Naive thymus-derived CD8-positive, alpha-beta T cell (primary cell): Measurements from ENCODE around the gene GAL3ST3. TPM values are rescaled to one million over a fixed set of nuclear protein-coding genes. Genes with fewer than 3 reads are reported as not detected.

ENCODE experiments used
- ATAC-seq, 2 donors: fragments of 150-1000 bp; cut with Tn5 transposase in 1 of 2; sonication (Bioruptor Pico), chemical (Tn5 transposase) in 1 of 2; 1 replicate in 1 of 2; 2 replicates in 1 of 2; pipeline ENCODE4 v1.10.0; 2021; ENCODE audit warnings: mild to moderate bottlenecking in 2 of 2, moderate library complexity in 2 of 2
- POLR2A ChIA-PET: fragments of 350-600 bp; sonication (Branson Sonifier 250); formaldehyde crosslinking; loops from one replicate; lab custom pipeline; 2021; ENCODE audit warnings: antibody characterized with exemption; lab: Charles Lee
- DNase-seq, 10 donors: peaks; one replicate each; pipeline versions ENCODE4 v3.0.0 to v3.0.0-alpha.2; 2020 to 2022
- H3K27ac Mint-ChIP-seq, 10 donors: one replicate each; pipeline ENCODE4 v1.8.0; 2020 to 2022; ENCODE audit warnings: mild to moderate bottlenecking in 10 of 10, mixed read lengths in 10 of 10, moderate library complexity in 4 of 10, inconsistent platforms in 1 of 10
- H3K27me3 Mint-ChIP-seq, 5 donors: one replicate each; pipeline ENCODE4 v1.8.0; 2021 to 2022; ENCODE audit warnings: mixed read lengths in 5 of 5
- H3K36me3 Mint-ChIP-seq, 3 donors: one replicate each; pipeline ENCODE4 v1.8.0; 2020 to 2022; ENCODE audit warnings: mixed read lengths in 3 of 3, mild to moderate bottlenecking in 2 of 3, inconsistent platforms in 1 of 3
- H3K4me1 Mint-ChIP-seq, 4 donors: one replicate each; pipeline ENCODE4 v1.8.0; 2021 to 2022; ENCODE audit warnings: mixed read lengths in 4 of 4
- H3K4me3 Mint-ChIP-seq, 10 donors: one replicate each; pipeline ENCODE4 v1.8.0; 2020 to 2022; ENCODE audit warnings: mild to moderate bottlenecking in 10 of 10, mixed read lengths in 10 of 10, moderate library complexity in 6 of 10, inconsistent platforms in 1 of 10
- H3K9me3 Mint-ChIP-seq, 9 donors: one replicate each; pipeline ENCODE4 v1.8.0; 2020 to 2022; ENCODE audit warnings: mixed read lengths in 9 of 9, mild to moderate bottlenecking in 3 of 9, inconsistent platforms in 1 of 9, moderate library complexity in 1 of 9
- polyA plus RNA-seq, 3 donors: library from polyadenylated mRNA; unstranded; fragments of 300-500 nt; fragmentation: Illumina TruSeq; gene quantifications; one replicate each; pipeline ENCODE4 v1.2.3, GENCODE V29; 2021
- total RNA-seq, 8 experiments: library from RNA in 2 of 8; stranded (reverse) in 2 of 8; gene quantifications; one replicate each; pipeline ENCODE4 v1.2.3 and lab custom pipeline; 2021 to 2026

Gene GAL3ST3
- total and polyA plus RNA-seq, 5 experiments from 2014 or later, result 0.27 TPM; not detected in 4

DNA sequence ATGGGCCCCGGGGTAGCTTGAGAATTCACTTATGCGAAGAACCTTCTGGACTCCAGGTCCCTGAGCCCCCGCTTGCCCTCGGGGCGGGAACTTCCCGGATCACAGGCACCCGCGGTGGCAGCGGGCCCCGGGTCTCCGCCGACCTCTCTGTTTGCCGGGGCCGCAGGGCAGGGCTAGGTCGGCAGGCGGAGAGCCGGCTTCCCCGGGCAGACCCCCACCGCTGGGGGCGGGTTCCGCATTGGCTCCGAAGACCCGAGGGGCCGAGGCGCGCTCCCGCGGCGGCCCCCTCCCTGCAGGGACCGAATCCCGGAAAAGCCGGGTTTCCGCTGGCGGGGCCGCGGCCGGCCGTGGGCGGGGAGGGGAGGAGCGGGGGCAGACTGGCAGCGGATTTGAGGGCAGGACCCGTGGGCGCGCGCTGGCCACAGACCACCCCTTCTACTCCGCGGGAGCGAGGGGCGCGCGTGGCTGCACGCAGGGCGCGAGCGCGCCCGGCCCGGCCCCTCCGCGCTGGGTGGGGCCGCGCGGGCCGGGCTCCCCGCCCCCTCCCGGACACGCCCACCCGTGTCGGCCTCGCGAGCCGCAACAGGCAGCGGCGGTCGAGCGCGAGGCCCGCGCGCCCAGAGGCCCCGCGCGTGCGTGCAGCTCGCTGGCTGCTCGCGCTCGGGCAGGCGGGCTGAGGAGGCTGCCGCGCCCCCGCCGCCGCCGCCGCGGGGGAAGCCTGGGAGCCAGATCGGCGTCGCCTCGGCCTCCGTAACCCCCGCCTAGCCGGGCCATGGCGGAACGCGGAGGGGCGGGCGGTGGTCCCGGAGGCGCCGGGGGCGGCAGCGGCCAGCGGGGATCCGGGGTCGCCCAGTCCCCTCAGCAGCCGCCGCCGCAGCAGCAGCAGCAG, 21.0 kb upstream of the GAL3ST3 start, which contains the start of gene PACS1:
PACS1 (plus strand) TSS at position 558 of the 889 bp plus-strand sequence; CDS start at position 773, 215 bp downstream.
- no peaks in the 10 kb centered on the region for H3K9me3 Mint-ChIP-seq
- DNase-seq (peak; percentile 71 to 91 (median 81)), ATAC-seq (peak; percentile 70 to 71)
- no peaks in the 10 kb centered on the region for H3K27me3 Mint-ChIP-seq
- H3K36me3 Mint-ChIP-seq, result peaks cover 12 to 60% (median 14%) of the 10 kb centered on the region in 3 donors
- H3K4me1 Mint-ChIP-seq, result peaks cover 35 to 74% (median 63%) of the 10 kb centered on the region in 4 donors
- peak within 1 kb of the TSS; percentile 91 to 99 (median 98) for H3K27ac Mint-ChIP-seq
- H3K4me3 Mint-ChIP-seq, result peak within 1 kb of the TSS; percentile 92 to 99 (median 97)
- POLR2A ChIA-PET, result interaction anchor here (0.6 to 7.4 kb wide), 14 partner anchors 12 to 772 kb away, joined by 3 to 146 read pairs (median 8); partner anchors contain the start of genes CCDC85B and SF3B2

DNA sequence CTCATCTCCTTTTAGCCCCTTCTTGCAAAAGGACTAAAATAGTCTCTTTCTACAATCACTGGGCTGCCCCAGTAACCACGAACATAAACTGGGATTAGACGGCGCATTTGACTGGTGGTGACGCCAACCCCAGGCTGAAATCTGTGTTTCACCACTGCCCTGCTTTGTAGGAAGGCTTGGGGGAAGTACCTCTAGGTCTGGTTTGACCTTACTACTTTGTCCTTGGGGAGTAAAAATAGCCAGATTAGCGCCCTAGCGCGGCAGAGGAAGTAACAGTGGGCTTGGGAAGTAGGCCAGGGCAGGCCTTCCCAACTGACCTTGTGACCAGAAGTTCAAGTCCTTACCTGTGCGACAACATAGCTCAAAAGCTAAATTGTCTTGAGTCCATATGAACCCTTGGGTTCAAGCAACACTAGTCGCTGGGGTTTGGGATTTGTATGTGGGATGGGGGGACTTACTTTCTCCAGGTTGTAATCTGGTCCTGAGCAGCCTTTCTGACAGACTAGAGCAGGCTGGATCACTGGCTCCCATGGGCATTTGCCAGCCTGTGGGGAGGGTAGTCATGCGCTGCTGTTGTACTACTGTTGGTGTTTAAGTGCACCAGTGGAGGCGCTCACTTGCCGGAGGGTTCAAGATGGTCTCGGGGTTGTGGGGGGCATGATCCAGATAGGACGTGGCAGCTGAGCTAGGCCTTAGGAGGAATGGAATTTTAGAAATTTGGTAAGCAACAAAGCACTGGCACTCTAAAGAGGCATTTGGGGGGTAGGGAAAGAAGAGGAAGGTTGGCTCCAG, 20.2 kb upstream of the GAL3ST3 start:
- ATAC-seq, result peak; percentile 19 to 36
- peak in 7 of 10 donors; percentile 30 to 59 (median 38) for DNase-seq
- POLR2A ChIA-PET, result interaction anchor here (0.6 to 7.4 kb wide), 15 partner anchors 12 to 773 kb away, joined by 3 to 146 read pairs (median 9); partner anchors contain the start of genes CCDC85B and SF3B2
- peak overlapping the region; percentile 87 to 99 (median 96) for H3K27ac Mint-ChIP-seq
- no peaks in the 10 kb centered on the region for H3K27me3 Mint-ChIP-seq
- no peaks in the 10 kb centered on the region for H3K9me3 Mint-ChIP-seq
- H3K4me3 Mint-ChIP-seq, result peak overlapping the region; percentile 78 to 97 (median 88)
- peaks cover 34 to 71% (median 58%) of the 10 kb centered on the region in 4 donors for H3K4me1 Mint-ChIP-seq
- H3K36me3 Mint-ChIP-seq, result peaks cover 13 to 62% (median 14%) of the 10 kb centered on the region in 3 donors

DNA sequence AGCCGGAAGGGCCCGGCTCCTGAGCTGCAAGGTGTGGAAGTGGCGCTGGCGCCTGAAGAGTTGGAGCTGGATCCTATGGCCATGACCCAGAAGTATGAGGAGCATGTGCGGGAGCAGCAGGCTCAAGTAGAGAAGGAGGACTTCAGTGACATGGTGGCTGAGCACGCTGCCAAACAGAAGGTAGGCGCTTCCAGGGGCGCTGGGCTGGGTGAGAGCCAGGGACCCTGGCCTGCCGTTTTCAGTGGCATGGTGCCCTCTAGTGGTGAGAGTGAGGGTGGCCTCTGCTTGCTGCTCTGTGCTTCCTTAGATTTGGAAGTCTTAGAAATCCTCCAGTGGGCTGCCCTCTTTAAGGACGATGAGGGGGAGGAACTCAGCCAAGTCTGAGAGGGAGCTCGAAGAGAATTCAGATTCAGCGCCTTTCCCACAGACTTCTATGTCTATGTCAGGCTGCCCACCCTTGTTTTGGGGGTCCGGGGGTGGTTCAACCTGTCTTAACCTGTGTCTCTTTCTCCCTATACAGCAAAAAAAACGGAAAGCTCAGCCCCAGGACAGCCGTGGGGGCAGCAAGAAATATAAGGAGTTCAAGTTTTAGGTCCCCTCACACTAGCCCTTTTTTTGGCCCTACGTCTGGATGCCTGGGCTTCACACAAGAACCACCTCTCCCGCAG, 19.3 kb upstream of the GAL3ST3 start:
- POLR2A ChIA-PET, result interaction anchor here (0.7 to 7.4 kb wide), 10 partner anchors 11 to 159 kb away, joined by 3 to 146 read pairs (median 10); partner anchors contain the start of gene SF3B2
- no peaks in the 10 kb centered on the region for H3K27me3 Mint-ChIP-seq
- DNase-seq (peak; percentile 64 to 87 (median 77)), ATAC-seq (peak; percentile 31 to 39)
- H3K4me3 Mint-ChIP-seq, result peak overlapping the region; percentile 18 to 97 (median 80)
- peaks cover 17 to 67% (median 20%) of the 10 kb centered on the region in 3 donors for H3K36me3 Mint-ChIP-seq
- peaks cover 37 to 65% (median 56%) of the 10 kb centered on the region in 4 donors for H3K4me1 Mint-ChIP-seq
- H3K9me3 Mint-ChIP-seq, result peaks cover 0 to 3% (median 0%) of the 10 kb centered on the region in 9 donors
- H3K27ac Mint-ChIP-seq, result peak overlapping the region; percentile 84 to 99 (median 96)

DNA sequence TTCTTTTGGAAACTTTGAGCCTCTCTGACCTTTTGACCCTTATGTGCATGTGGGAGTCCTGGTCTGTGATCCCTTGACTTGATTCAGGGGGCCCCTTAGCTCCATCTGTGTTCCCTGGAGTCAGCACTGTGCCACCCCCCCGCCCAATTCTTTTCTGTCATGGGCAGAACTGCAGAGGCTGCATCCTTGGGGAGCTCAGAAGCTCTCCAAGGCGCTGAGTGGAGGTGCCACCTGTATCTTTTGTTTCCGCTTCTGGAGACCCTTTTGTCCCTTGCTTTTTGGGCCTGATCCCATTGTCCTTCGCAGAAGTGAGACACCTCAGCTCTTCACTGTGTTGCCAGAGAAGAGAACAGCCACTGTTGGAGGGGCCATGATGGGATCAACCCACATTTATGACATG, 18.7 kb upstream of the GAL3ST3 start:
- POLR2A ChIA-PET, result interaction anchor here (1.1 to 7.4 kb wide), 8 partner anchors 10 to 160 kb away, joined by 3 to 146 read pairs (median 18); partner anchors contain the start of gene SF3B2
- peak overlapping the region; percentile 8 to 99 (median 94) for H3K27ac Mint-ChIP-seq
- ATAC-seq (no peak), DNase-seq (no peak)
- peaks cover 0 to 3% (median 0%) of the 10 kb centered on the region in 9 donors for H3K9me3 Mint-ChIP-seq
- H3K4me1 Mint-ChIP-seq, result peaks cover 35 to 61% (median 55%) of the 10 kb centered on the region in 4 donors
- H3K27me3 Mint-ChIP-seq, result no peaks in the 10 kb centered on the region
- H3K36me3 Mint-ChIP-seq, result peaks cover 21 to 68% (median 27%) of the 10 kb centered on the region in 3 donors
- no peak overlapping the region for H3K4me3 Mint-ChIP-seq

GRCh38 chr11:66066751-66067150, 17.8 kb upstream of the GAL3ST3 start:
- Mint-ChIP-seq H3K27ac (peak overlapping the region in 9 of 10 donors; percentile 30 to 99 (median 76)), H3K4me1 (peaks cover 29 to 54% (median 48%) of the 10 kb centered on the region in 4 donors), H3K4me3 (no peak overlapping the region), H3K9me3 (peaks cover 0 to 3% (median 0%) of the 10 kb centered on the region in 9 donors), H3K36me3 (peaks cover 21 to 68% (median 28%) of the 10 kb centered on the region in 3 donors), H3K27me3 (no peaks in the 10 kb centered on the region)
- DNase-seq (no peak), ATAC-seq (no peak)
- POLR2A ChIA-PET, result interaction anchor here (2.3 to 7.3 kb wide), 3 partner anchors 15 to 66 kb away, joined by 9 to 146 read pairs (median 42); no protein-coding TSS in a partner anchor

DNA sequence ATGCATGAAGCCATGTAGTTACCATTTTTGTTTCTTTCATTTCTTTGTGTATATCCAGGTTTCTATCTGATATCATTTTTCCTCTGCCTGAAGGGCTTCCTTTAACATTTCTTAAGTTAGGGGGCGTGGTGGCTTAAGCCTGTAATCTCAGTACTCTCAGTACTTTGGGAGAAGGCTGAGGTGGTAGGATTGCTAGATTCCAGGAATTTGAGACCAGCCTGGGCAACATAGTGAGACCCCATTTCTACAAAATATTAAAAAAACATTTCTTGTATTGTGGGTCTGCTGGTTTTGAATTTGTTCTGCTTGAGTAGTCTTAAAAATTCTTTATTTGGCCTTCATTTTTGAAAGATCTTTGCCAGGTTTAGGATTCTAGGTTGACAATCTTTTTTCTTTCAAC, 15.6 kb upstream of the GAL3ST3 start:
- H3K4me3 Mint-ChIP-seq, result no peak overlapping the region
- no peaks in the 10 kb centered on the region for H3K27me3 Mint-ChIP-seq
- ATAC-seq, result no peak
- no peak for DNase-seq
- H3K27ac Mint-ChIP-seq, result peak overlapping the region in 5 of 10 donors; percentile 15 to 73 (median 52)
- peaks cover 24 to 89% (median 34%) of the 10 kb centered on the region in 3 donors for H3K36me3 Mint-ChIP-seq
- peaks cover 27 to 57% (median 50%) of the 10 kb centered on the region in 4 donors for H3K4me1 Mint-ChIP-seq
- H3K9me3 Mint-ChIP-seq, result peaks cover 0 to 3% (median 0%) of the 10 kb centered on the region in 9 donors
- POLR2A ChIA-PET, result interaction anchor here (1.2 to 2.4 kb wide), 2 partner anchors 12 to 20 kb away, joined by 4 to 7 read pairs; partner anchors contain the start of gene SF3B2

DNA sequence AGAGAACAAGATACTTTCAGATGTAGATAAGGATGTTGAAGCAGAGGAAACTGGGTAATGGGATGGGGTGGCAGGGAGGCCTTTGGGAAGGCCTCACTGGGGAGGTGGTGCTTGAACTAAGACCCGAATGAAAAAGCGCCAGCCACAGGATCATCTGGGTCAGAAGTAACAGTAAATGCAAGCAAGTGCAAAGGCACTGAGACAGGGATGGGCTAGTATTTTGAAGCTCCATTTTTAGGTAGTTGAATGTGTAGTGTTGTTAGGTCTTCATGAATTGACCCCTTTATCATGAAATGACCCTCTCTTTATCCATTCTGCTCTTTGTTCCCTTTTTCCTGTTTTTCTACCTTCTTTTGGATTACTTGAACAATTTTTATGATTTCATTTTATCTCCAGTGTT, 14.9 kb upstream of the GAL3ST3 start:
- DNase-seq, result no peak
- H3K27me3 Mint-ChIP-seq, result no peaks in the 10 kb centered on the region
- peaks cover 23 to 53% (median 44%) of the 10 kb centered on the region in 4 donors for H3K4me1 Mint-ChIP-seq
- POLR2A ChIA-PET, result interaction anchor here (1.2 to 2.4 kb wide), 2 partner anchors 12 to 19 kb away, joined by 4 to 7 read pairs; partner anchors contain the start of gene SF3B2
- H3K27ac Mint-ChIP-seq, result peak overlapping the region in 8 of 10 donors; percentile 2 to 83 (median 40)
- ATAC-seq, result no peak
- no peak overlapping the region for H3K4me3 Mint-ChIP-seq
- peaks cover 0 to 3% (median 0%) of the 10 kb centered on the region in 9 donors for H3K9me3 Mint-ChIP-seq
- peaks cover 24 to 96% (median 36%) of the 10 kb centered on the region in 3 donors for H3K36me3 Mint-ChIP-seq

GRCh38 chr11:66062408-66062807, 13.4 kb upstream of the GAL3ST3 start:
- ATAC-seq (no peak), DNase-seq (no peak)
- Mint-ChIP-seq H3K36me3 (peaks cover 24 to 95% (median 42%) of the 10 kb centered on the region in 3 donors), H3K27me3 (no peaks in the 10 kb centered on the region), H3K9me3 (peaks cover 0 to 3% (median 0%) of the 10 kb centered on the region in 9 donors), H3K4me1 (peaks cover 19 to 44% (median 32%) of the 10 kb centered on the region in 4 donors), H3K4me3 (no peak overlapping the region), H3K27ac (peak overlapping the region in 1 of 10 donors; percentile 63)
- POLR2A ChIA-PET, result no interaction called here

GRCh38 chr11:66061268-66061667, 12.3 kb upstream of the GAL3ST3 start:
- DNase-seq, result no peak
- POLR2A ChIA-PET, result interaction anchor here (1.3 kb wide), 1 partner anchor 9 kb away, joined by 3 read pairs; the partner anchor contains the start of gene SF3B2
- H3K27me3 Mint-ChIP-seq, result no peaks in the 10 kb centered on the region
- peaks cover 13 to 35% (median 23%) of the 10 kb centered on the region in 4 donors for H3K4me1 Mint-ChIP-seq
- peak overlapping the region in 9 of 10 donors; percentile 4 to 63 (median 15) for H3K27ac Mint-ChIP-seq
- peaks cover 0 to 3% (median 0%) of the 10 kb centered on the region in 9 donors for H3K9me3 Mint-ChIP-seq
- ATAC-seq, result no peak
- peaks cover 24 to 95% (median 46%) of the 10 kb centered on the region in 3 donors for H3K36me3 Mint-ChIP-seq
- H3K4me3 Mint-ChIP-seq, result no peak overlapping the region

DNA sequence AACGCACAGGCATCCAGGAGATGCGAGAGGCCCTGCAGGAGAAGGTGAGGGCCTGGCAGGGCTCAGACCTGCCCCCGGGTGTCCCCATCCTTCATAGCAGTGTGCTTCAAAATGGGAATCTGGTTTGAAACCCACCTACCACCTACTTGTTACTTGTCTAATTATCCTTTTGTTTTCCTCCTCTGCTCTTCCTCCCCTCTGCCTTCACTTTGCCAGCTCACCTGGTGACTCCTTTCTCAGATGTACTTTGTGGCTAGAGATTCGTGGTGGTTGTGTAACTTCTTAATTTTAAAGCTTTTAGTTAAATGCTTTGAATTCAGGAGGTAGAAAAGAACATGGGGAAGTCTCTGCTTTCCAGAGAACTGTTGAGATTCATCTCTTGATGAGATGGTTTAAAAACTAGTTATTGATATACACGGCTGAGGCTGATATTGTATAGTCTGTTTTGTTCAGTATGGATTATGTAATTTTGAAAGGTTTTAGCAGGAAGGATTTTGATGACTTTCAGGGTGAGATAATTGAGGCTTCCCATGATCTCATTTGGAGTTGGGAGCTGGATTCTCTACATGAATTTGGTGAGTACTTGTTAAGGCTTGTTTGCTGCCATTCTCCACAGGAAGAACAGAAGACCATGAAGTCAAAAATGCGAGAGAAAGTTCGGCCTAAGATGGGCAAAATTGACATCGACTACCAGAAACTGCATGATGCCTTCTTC, 11.2 kb upstream of the GAL3ST3 start:
- H3K9me3 Mint-ChIP-seq, result peaks cover 0 to 3% (median 0%) of the 10 kb centered on the region in 9 donors
- POLR2A ChIA-PET, result interaction anchor here (1.3 kb wide), 1 partner anchor 8 kb away, joined by 3 read pairs; the partner anchor contains the start of gene SF3B2
- H3K4me1 Mint-ChIP-seq, result peaks cover 9 to 37% (median 23%) of the 10 kb centered on the region in 4 donors
- peaks cover 19 to 96% (median 46%) of the 10 kb centered on the region in 3 donors for H3K36me3 Mint-ChIP-seq
- no peak for DNase-seq
- no peak overlapping the region for H3K4me3 Mint-ChIP-seq
- H3K27ac Mint-ChIP-seq, result peak overlapping the region in 4 of 10 donors; percentile 20 to 81 (median 42)
- no peaks in the 10 kb centered on the region for H3K27me3 Mint-ChIP-seq
- ATAC-seq, result no peak
